Mesenchymal stem cell (in vitro differentiated cells and primary cell): ENCODE measurements around the gene STK11IP.
A peak's percentile ranks its signal among the peaks of the same experiment; 100 is the strongest.
"Not testable (repeated sequence)": the region's sequence is repeated elsewhere in the genome, so short reads cannot be mapped to it uniquely, and the experiment has no call there.

Experiments used
- DNase-seq: peaks from one replicate; pipeline ENCODE4 v3.0.0-alpha.2; 2013
- H2AFZ ChIP-seq: one replicate; pipeline ENCODE4 v1.6.1; 2013; ENCODE audit warnings: low read depth, mild to moderate bottlenecking, control low read depth, inconsistent platforms, low read length, moderate library complexity
- H2AK5ac ChIP-seq: 2 replicates; pipeline ENCODE4 v1.6.1; 2013; ENCODE audit warnings: low read length, moderate library complexity, mild to moderate bottlenecking, inconsistent platforms; ENCODE audit not compliant: severe bottlenecking
- H2BK120ac ChIP-seq: one replicate; pipeline ENCODE4 v1.6.1; 2013; ENCODE audit warnings: low read depth, mild to moderate bottlenecking, inconsistent platforms, low read length, moderate library complexity
- H2BK12ac ChIP-seq, 2 experiments: one replicate each; pipeline ENCODE4 v1.6.1; 2013; ENCODE audit warnings: inconsistent platforms in 2 of 2, low read length in 2 of 2, mild to moderate bottlenecking in 2 of 2, moderate library complexity in 2 of 2, control low read depth in 1 of 2
- H2BK15ac ChIP-seq: one replicate; pipeline ENCODE4 v1.6.1; 2013; ENCODE audit warnings: mild to moderate bottlenecking, low read depth, inconsistent platforms; ENCODE audit not compliant: poor library complexity, severe bottlenecking
- H2BK5ac ChIP-seq: 2 replicates; pipeline ENCODE4 v1.6.1; 2013; ENCODE audit warnings: low read depth, mild to moderate bottlenecking, low read length, control low read depth, inconsistent platforms; ENCODE audit not compliant: poor library complexity, severe bottlenecking
- H3K14ac ChIP-seq, 2 experiments: one replicate each; pipeline ENCODE4 v1.6.1; 2013; ENCODE audit warnings: inconsistent platforms in 2 of 2, low read length in 2 of 2, control low read depth in 1 of 2, mild to moderate bottlenecking in 1 of 2, moderate library complexity in 1 of 2
- H3K18ac ChIP-seq, 2 experiments: one replicate each; pipeline ENCODE4 v1.6.1; 2013; ENCODE audit warnings: inconsistent platforms in 2 of 2, low read length in 2 of 2, control low read depth in 1 of 2, low read depth in 1 of 2, mild to moderate bottlenecking in 1 of 2
- H3K23ac ChIP-seq, 2 experiments: one replicate each; pipeline ENCODE4 v1.6.1; 2013; ENCODE audit warnings: inconsistent platforms in 2 of 2, low read length in 2 of 2, mild to moderate bottlenecking in 2 of 2, moderate library complexity in 2 of 2, control low read depth in 1 of 2
- H3K27ac ChIP-seq: 2 replicates; pipeline ENCODE4 v1.5.1; 2013; ENCODE audit warnings: mild to moderate bottlenecking, moderate library complexity, low read length, control low read depth, inconsistent platforms; ENCODE audit not compliant: poor library complexity, severe bottlenecking
- H3K27me3 ChIP-seq, 2 experiments: 2 replicates each; pipeline versions ENCODE4 v1.6.1 to v1.7.0; 2013; ENCODE audit warnings: low read length in 2 of 2, mild to moderate bottlenecking in 2 of 2, moderate library complexity in 2 of 2, control low read depth in 1 of 2, inconsistent platforms in 1 of 2; ENCODE audit not compliant: control insufficient read depth in 1 of 2, insufficient read depth in 1 of 2
- H3K36me3 ChIP-seq, 2 experiments: 2 replicates each; pipeline versions ENCODE4 v1.6.1 to v1.7.0; 2013; ENCODE audit warnings: low read length in 2 of 2, control low read depth in 1 of 2, inconsistent platforms in 1 of 2, low read depth in 1 of 2, mild to moderate bottlenecking in 1 of 2; ENCODE audit not compliant: insufficient read depth in 2 of 2, control insufficient read depth in 1 of 2
- H3K4ac ChIP-seq, 2 experiments: one replicate each; pipeline ENCODE4 v1.6.1; 2013; ENCODE audit warnings: inconsistent platforms in 2 of 2, low read length in 2 of 2, mild to moderate bottlenecking in 2 of 2, moderate library complexity in 2 of 2, control low read depth in 1 of 2, low read depth in 1 of 2
- H3K4me1 ChIP-seq: 2 replicates; pipeline ENCODE4 v1.6.1; 2013; ENCODE audit warnings: low read depth, low read length, control low read depth; ENCODE audit not compliant: control insufficient read depth, insufficient read depth
- H3K4me2 ChIP-seq: 2 replicates; pipeline ENCODE4 v1.6.1; 2013; ENCODE audit warnings: low read length, mild to moderate bottlenecking, inconsistent platforms; ENCODE audit not compliant: poor library complexity, severe bottlenecking
- H3K4me3 ChIP-seq, 2 experiments: 2 replicates each; pipeline versions ENCODE4 v1.5.1 to v1.7.0; 2013; ENCODE audit warnings: low read length in 2 of 2, mild to moderate bottlenecking in 2 of 2, control low read depth in 1 of 2, low read depth in 1 of 2; ENCODE audit not compliant: insufficient read depth in 1 of 2
- H3K79me1 ChIP-seq: replicated peaks from 2 replicates; pipeline ENCODE4 v1.6.1; 2013; ENCODE audit warnings: mild to moderate bottlenecking, control low read depth, low read length, inconsistent platforms; ENCODE audit not compliant: poor library complexity, severe bottlenecking
- H3K9ac ChIP-seq: 2 replicates; pipeline ENCODE4 v1.7.0; 2013; ENCODE audit warnings: mild to moderate bottlenecking, low read length, moderate library complexity
- H3K9me3 ChIP-seq: 2 replicates; pipeline ENCODE4 v1.7.0; 2013; ENCODE audit warnings: mild to moderate bottlenecking, low read length; ENCODE audit not compliant: control insufficient read depth
- H4K8ac ChIP-seq: one replicate; pipeline ENCODE4 v1.6.1; 2013; ENCODE audit warnings: inconsistent platforms, mild to moderate bottlenecking, low read length, moderate library complexity
- H4K91ac ChIP-seq: one replicate; pipeline ENCODE4 v1.6.1; 2013; ENCODE audit warnings: mild to moderate bottlenecking, low read length, inconsistent platforms
- WGBS: methylation state at CpG from one replicate; pipeline ENCODE4 v1.1.7; 2013; ENCODE audit warnings: mixed read lengths; 5-methylcytosine and 5-hydroxymethylcytosine counted together

The STK11IP gene

DNA sequence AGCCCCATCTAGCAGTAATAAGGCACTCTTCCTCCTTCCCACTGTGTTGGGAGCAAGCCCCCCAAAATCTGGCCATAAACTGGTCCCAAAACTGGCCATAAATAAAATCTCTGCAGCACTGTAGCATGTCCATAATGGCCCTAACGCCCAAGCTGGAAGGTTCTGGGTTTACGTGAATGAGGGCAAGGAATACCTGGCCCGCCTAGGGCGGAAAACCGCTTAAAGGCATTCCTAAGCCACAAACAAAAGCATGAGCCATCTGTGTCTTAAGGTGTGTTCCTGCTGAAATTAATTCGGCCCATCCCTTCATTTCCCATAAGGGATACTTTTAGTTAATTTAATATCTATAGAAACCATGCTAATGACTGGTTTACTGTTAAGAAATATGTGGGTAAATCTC, 54.0 kb downstream of the STK11IP start:
- not testable (repeated sequence) for H3K23ac ChIP-seq, H2BK15ac ChIP-seq, H2BK5ac ChIP-seq, H3K4me3 ChIP-seq, DNase-seq, H3K9ac ChIP-seq, H3K36me3 ChIP-seq, H3K4me2 ChIP-seq, H3K18ac ChIP-seq, H3K27ac ChIP-seq, H3K79me1 ChIP-seq, H3K4me1 ChIP-seq, H3K4ac ChIP-seq, H3K14ac ChIP-seq, H2AFZ ChIP-seq, H2BK120ac ChIP-seq, H4K8ac ChIP-seq, H4K91ac ChIP-seq, H3K9me3 ChIP-seq, H2AK5ac ChIP-seq, H2BK12ac ChIP-seq
- 75% methylated on average over 5 of the region's 6 CpGs for WGBS
- H3K27me3 ChIP-seq: peaks cover 0 to 11% of the 10 kb centered on the region in 2 experiments

DNA sequence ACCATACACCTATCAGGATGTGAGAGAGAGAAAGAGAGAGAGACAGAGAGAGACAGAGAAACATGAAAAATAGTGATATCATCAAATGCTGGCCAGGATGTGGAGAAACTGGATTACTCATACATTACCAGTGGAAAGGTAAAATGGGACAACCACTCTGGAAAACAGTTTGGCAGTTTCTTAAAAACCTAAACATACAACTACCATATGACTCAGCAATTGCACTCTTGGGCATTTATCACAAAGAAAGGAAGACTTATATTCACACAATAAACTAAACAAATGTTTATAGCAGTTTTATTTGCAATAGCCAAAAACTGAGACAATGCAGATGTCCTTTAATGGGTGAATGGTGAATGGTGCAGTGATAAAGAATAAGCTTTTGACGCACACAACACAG, 58.9 kb downstream of the STK11IP start:
- DNase-seq: peak; percentile 20
- Histone ChIP-seq H4K91ac (no peak overlapping the region), H2BK5ac (no peak overlapping the region), H3K23ac (no peak overlapping the region), H3K4me3 (no peak overlapping the region), H3K4ac (no peak overlapping the region), H3K27ac (no peak overlapping the region), H3K4me2 (no peak overlapping the region), H2BK120ac (no peak overlapping the region), H2BK15ac (no peak overlapping the region), H2AK5ac (no peak overlapping the region), H4K8ac (no peak overlapping the region), H3K36me3 (no peaks in the 10 kb centered on the region), H3K27me3 (peaks cover 0 to 4% of the 10 kb centered on the region in 2 experiments), H2AFZ (no peak overlapping the region), H3K9me3 (peaks cover 3% of the 10 kb centered on the region), H3K79me1 (no peaks in the 10 kb centered on the region), H3K4me1 (no peaks in the 10 kb centered on the region), H3K9ac (no peak overlapping the region), H2BK12ac (no peak overlapping the region), H3K18ac (no peak overlapping the region), H3K14ac (no peak overlapping the region)
- WGBS: no CpG with 5 or more reads among the region's 1 CpG

- H3K14ac ChIP-seq: no peak overlapping the region
Observed at GRCh38 chr2:219658196-219658846, 60.7 kb downstream of the STK11IP start.

GRCh38 chr2:219658874-219659273, 61.2 kb downstream of the STK11IP start:
- Histone ChIP-seq H2AFZ (no peak overlapping the region), H3K36me3 (no peaks in the 10 kb centered on the region), H2BK5ac (no peak overlapping the region), H3K9me3 (no peaks in the 10 kb centered on the region), H3K18ac (no peak overlapping the region), H2BK15ac (no peak overlapping the region), H3K79me1 (no peaks in the 10 kb centered on the region), H2BK12ac (no peak overlapping the region), H3K4ac (no peak overlapping the region), H2AK5ac (no peak overlapping the region), H3K9ac (peak overlapping the region; percentile 67), H3K4me1 (peaks cover 5% of the 10 kb centered on the region), H2BK120ac (no peak overlapping the region), H4K8ac (no peak overlapping the region), H3K14ac (no peak overlapping the region), H3K4me3 (no peak overlapping the region), H3K4me2 (no peak overlapping the region), H3K23ac (no peak overlapping the region), H3K27me3 (peaks cover 0 to 3% of the 10 kb centered on the region in 2 experiments), H3K27ac (no peak overlapping the region), H4K91ac (no peak overlapping the region)
- WGBS: 63% methylated on average over 2 of the region's 3 CpGs
- DNase-seq: no peak

More at GRCh38 chr2:219658196-219658846, 60.7 kb downstream of the STK11IP start:
- H2BK12ac ChIP-seq: no peak overlapping the region
- no peaks in the 10 kb centered on the region for H3K36me3 ChIP-seq
- 94% methylated on average over 6 of the region's 7 CpGs for WGBS
- no peak overlapping the region for H3K27ac ChIP-seq
- no peak overlapping the region for H4K91ac ChIP-seq
- H2BK120ac ChIP-seq: no peak overlapping the region
- H2AFZ ChIP-seq: no peak overlapping the region
- DNase-seq: no peak
- peaks cover 0 to 3% of the 10 kb centered on the region in 2 experiments for H3K27me3 ChIP-seq
- no peak overlapping the region for H4K8ac ChIP-seq
- no peaks in the 10 kb centered on the region for H3K79me1 ChIP-seq
- H3K4me1 ChIP-seq: peaks cover 5% of the 10 kb centered on the region
- peak overlapping the region; percentile 67 for H3K9ac ChIP-seq
- no peak overlapping the region for H2BK15ac ChIP-seq
- no peaks in the 10 kb centered on the region for H3K9me3 ChIP-seq
- H2BK5ac ChIP-seq: no peak overlapping the region
- no peak overlapping the region for H3K4me2 ChIP-seq
- no peak overlapping the region for H3K23ac ChIP-seq
- H2AK5ac ChIP-seq: no peak overlapping the region
- no peak overlapping the region for H3K18ac ChIP-seq
- H3K4me3 ChIP-seq: peak overlapping the region in 1 of 2 experiments; percentile 30
- no peak overlapping the region for H3K4ac ChIP-seq
